HepG2 (cell line): ENCODE data around the gene SLC25A44. TPM values are rescaled to one million over a fixed set of nuclear protein-coding genes. Genes with fewer than 3 reads are reported as not detected.

Experiments used
- ATAC-seq: fragments of 200-7000 bp; cut with Tn5 transposase; 3 replicates; pipeline ENCODE4 v1.9.1; 2020; ENCODE audit warnings: mild to moderate bottlenecking, moderate library complexity
- BruUV-seq: library from RNA; stranded (reverse); fragments of 400-500 nt; replicated peaks from 2 replicates; lab custom pipeline; 2021; lab: Mats Ljungman, UMichigan
- CTCF ChIA-PET: fragments of 300-600 bp; formaldehyde crosslinking; extraction: SDS; loops from one replicate; lab custom pipeline; 2021; ENCODE audit warnings: low total read pairs, inconsistent platforms, low intra/inter-chr PET ratio; lab: Yijun Ruan, JAX
- POLR2A ChIA-PET: fragments of 350-600 bp; sonication (Branson Sonifier 250); formaldehyde crosslinking; loops from one replicate; lab custom pipeline; 2020; ENCODE audit warnings: antibody characterized with exemption, inconsistent platforms; lab: Yijun Ruan, JAX
- DNase-seq: peaks from one replicate; pipeline ENCODE4 v3.0.0-alpha.2; 2015; ENCODE audit warnings: low spot score
- FAIRE-seq: peaks from 3 replicates; lab custom pipeline; 2011; peaks lifted over from hg19 to GRCh38; lab: Jason Lieb, UNC
- H2AFZ ChIP-seq: one replicate; pipeline ENCODE4 v1.6.1; 2011; ENCODE audit warnings: low read length, inconsistent platforms
- H3K27ac ChIP-seq: fragments of 300-600 bp; 3 replicates; pipeline ENCODE4 v1.8.0; 2011; ENCODE audit warnings: mixed run types, mild to moderate bottlenecking, mixed read lengths, low read length, inconsistent platforms; ENCODE audit not compliant: insufficient read depth; ENCODE audit errors: extremely low read length
- H3K27me3 ChIP-seq, 2 experiments: fragments of 200-600 bp in 1 of 2; 2 replicates in 1 of 2; 3 replicates in 1 of 2; pipeline versions ENCODE4 v1.6.0 to v1.8.0; 2011; ENCODE audit warnings: low read length in 2 of 2, mild to moderate bottlenecking in 2 of 2, moderate library complexity in 2 of 2, inconsistent platforms in 1 of 2; ENCODE audit not compliant: insufficient read depth in 2 of 2, control insufficient read depth in 1 of 2
- H3K36me3 ChIP-seq, 2 experiments: fragments of 200-600 bp in 1 of 2; replicated peaks in 1 of 2; 2 replicates in 1 of 2; 3 replicates in 1 of 2; pipeline versions ENCODE4 v1.5.1 to v1.8.0; 2011; ENCODE audit warnings: low read length in 2 of 2, inconsistent platforms in 1 of 2; ENCODE audit not compliant: insufficient read depth in 2 of 2, control insufficient read depth in 1 of 2
- H3K4me1 ChIP-seq: 2 replicates; pipeline ENCODE4 v1.5.1; 2012; ENCODE audit warnings: low read length, inconsistent platforms; ENCODE audit not compliant: insufficient read depth
- H3K4me2 ChIP-seq: 2 replicates; pipeline ENCODE4 v1.6.0; 2011; ENCODE audit warnings: low read depth, low read length, inconsistent platforms
- H3K4me3 ChIP-seq, 3 experiments: fragments of 200-600 bp in 1 of 3; sonication (generic), shearing (Covaris generic) in 1 of 3; replicated peaks in 1 of 3; 2 replicates each; pipeline ENCODE4 v1.5.1; 2011 to 2016; ENCODE audit warnings: low read length in 3 of 3, inconsistent platforms in 2 of 3, low read depth in 2 of 3, mild to moderate bottlenecking in 2 of 3, control low read depth in 1 of 3, mixed read lengths in 1 of 3; ENCODE audit not compliant: insufficient read depth in 1 of 3
- H3K79me2 ChIP-seq: one replicate; pipeline ENCODE4 v1.6.1; 2011; ENCODE audit warnings: low read length, inconsistent platforms; ENCODE audit not compliant: insufficient read depth
- H3K9ac ChIP-seq: 2 replicates; pipeline ENCODE4 v1.6.0; 2011; ENCODE audit warnings: mild to moderate bottlenecking, low read depth, low read length, inconsistent platforms; ENCODE audit not compliant: insufficient read depth
- H3K9me3 ChIP-seq: 2 replicates; pipeline ENCODE4 v1.5.1; 2012; ENCODE audit warnings: mild to moderate bottlenecking, low read length
- H4K20me1 ChIP-seq: 2 replicates; pipeline ENCODE4 v1.6.0; 2011; ENCODE audit warnings: inconsistent platforms, mild to moderate bottlenecking, low read length, moderate library complexity; ENCODE audit not compliant: insufficient read depth
- AFF4 ChIP-seq: sonication (generic); formaldehyde crosslinking; IDR thresholded peaks from 2 replicates; pipeline ENCODE4 v1.4.0; 2020; ENCODE audit warnings: missing genetic modification reagents
- DMAP1 ChIP-seq: IDR thresholded peaks from 2 replicates; pipeline ENCODE4 v1.6.1; 2016
- ETV6 ChIP-seq: sonication (generic); formaldehyde crosslinking; conservative IDR thresholded peaks from 2 replicates; pipeline ENCODE4 v1.4.0; 2020; ENCODE audit warnings: missing genetic modification reagents
- GATAD1 ChIP-seq: IDR thresholded peaks from 2 replicates; pipeline ENCODE4 v1.6.1; 2016; ENCODE audit warnings: missing genetic modification reagents, missing compliant biosample characterization
- MATR3 ChIP-seq: sonication (generic); formaldehyde crosslinking; IDR thresholded peaks from 2 replicates; pipeline ENCODE4 v1.4.0; 2020; ENCODE audit warnings: missing genetic modification reagents
- MTA1 ChIP-seq: sonication (generic); formaldehyde crosslinking; IDR thresholded peaks from 2 replicates; pipeline ENCODE4 v1.4.0; 2020; ENCODE audit warnings: missing genetic modification reagents, mild to moderate bottlenecking, borderline replicate concordance
- RFX5 ChIP-seq: IDR thresholded peaks from 2 replicates; pipeline ENCODE4 v1.6.1; 2011; ENCODE audit warnings: low read depth, low read length, improper control_type of control experiment
- SMAD1 ChIP-seq: sonication (generic); formaldehyde crosslinking; IDR thresholded peaks from 2 replicates; pipeline ENCODE4 v1.4.0; 2020; ENCODE audit warnings: missing genetic modification reagents, low read depth, mild to moderate bottlenecking, borderline replicate concordance
- SOX5 ChIP-seq: IDR thresholded peaks from 2 replicates; pipeline ENCODE4 v1.6.1; 2016; ENCODE audit warnings: borderline replicate concordance
- THAP11 ChIP-seq: IDR thresholded peaks from 2 replicates; pipeline ENCODE4 v1.6.1; 2016; ENCODE audit warnings: missing biosample characterization, missing genetic modification reagents
- ZNF350 ChIP-seq: sonication (generic); formaldehyde crosslinking; IDR thresholded peaks from 2 replicates; pipeline ENCODE4 v1.4.0; 2020; ENCODE audit warnings: mild to moderate bottlenecking, low read depth, missing genetic modification reagents, borderline replicate concordance
- ZNF839 ChIP-seq: sonication (generic); formaldehyde crosslinking; IDR thresholded peaks from 2 replicates; pipeline ENCODE4 v1.4.0; 2020; ENCODE audit warnings: missing genetic modification reagents, mild to moderate bottlenecking, borderline replicate concordance
- ZSCAN29 ChIP-seq: sonication (generic); formaldehyde crosslinking; conservative IDR thresholded peaks from 2 replicates; pipeline ENCODE4 v1.4.0; 2020; ENCODE audit warnings: mild to moderate bottlenecking, missing genetic modification reagents
- WGBS: methylation state at CpG from one replicate; pipeline ENCODE4 v1.1.6; 2017; ENCODE audit warnings: low lambda C conversion rate; 5-methylcytosine and 5-hydroxymethylcytosine counted together
- in situ Hi-C: cut with HindIII; loops from 2 replicates; pipeline ENCODE4 v1.10.0; 2017; ENCODE audit warnings: low pct_unique_long_range_greater_than_20kb; ENCODE audit not compliant: extremely low pct_ligation_motif_present
- intact Hi-C: fragments of 100-400 bp; cut with micrococcal nuclease; formaldehyde crosslinking; loops from one replicate; pipeline ENCODE4 v1.10.0; 2022; ENCODE audit not compliant: unreplicated experiment
- polyA plus RNA-seq, 8 experiments: library from polyadenylated mRNA; depleted of rRNA in 3 of 8; stranded (reverse) in 7 of 8; unstranded in 1 of 8; fragments of >200 nt; fragmentation: Illumina TruSeq in 4 of 8; extraction: Trizol in 4 of 8; gene quantifications; 2 replicates each; pipeline versions ENCODE4 v1.2.1 to v1.2.3, GENCODE V29; 2011 to 2016; ENCODE audit warnings: low read depth in 4 of 8, missing spikeins in 1 of 8, mixed read lengths in 1 of 8; ENCODE audit not compliant: insufficient read depth in 1 of 8
- total RNA-seq, 5 experiments: library from RNA; depleted of rRNA; stranded (reverse); fragments of >200 nt; fragmentation: Illumina TruSeq; extraction: Trizol; gene quantifications; 2 replicates each; pipeline ENCODE4 v1.2.3, GENCODE V29; 2016; ENCODE audit warnings: low read depth in 1 of 5
- TF ChIP-seq, protein P1 (sequence below): sonication (generic); formaldehyde crosslinking; IDR thresholded peaks from 2 replicates; pipeline ENCODE4 v1.4.0; 2020; ENCODE audit warnings: mild to moderate bottlenecking, missing genetic modification reagents
- TF ChIP-seq, protein P2 (sequence below): IDR thresholded peaks from 2 replicates; pipeline ENCODE4 v1.6.1; 2016; ENCODE audit warnings: missing genetic modification reagents, missing compliant biosample characterization
- TF ChIP-seq, protein P3 (sequence below): sonication (generic); formaldehyde crosslinking; IDR thresholded peaks from 2 replicates; pipeline ENCODE4 v1.4.0; 2020; ENCODE audit warnings: mild to moderate bottlenecking, low read depth, missing genetic modification reagents
- TF ChIP-seq, protein P4 (sequence below): sonication (generic); formaldehyde crosslinking; IDR thresholded peaks from 2 replicates; pipeline ENCODE4 v1.8.1; 2022; ENCODE audit warnings: low read depth, mild to moderate bottlenecking, missing genetic modification reagents

Gene SLC25A44
- total and polyA plus RNA-seq, 2 of the 13 experiments (the other 11 are each of a cell fraction or from before 2014, with no cell fraction given) = 10.7 to 13.4 TPM

DNA sequence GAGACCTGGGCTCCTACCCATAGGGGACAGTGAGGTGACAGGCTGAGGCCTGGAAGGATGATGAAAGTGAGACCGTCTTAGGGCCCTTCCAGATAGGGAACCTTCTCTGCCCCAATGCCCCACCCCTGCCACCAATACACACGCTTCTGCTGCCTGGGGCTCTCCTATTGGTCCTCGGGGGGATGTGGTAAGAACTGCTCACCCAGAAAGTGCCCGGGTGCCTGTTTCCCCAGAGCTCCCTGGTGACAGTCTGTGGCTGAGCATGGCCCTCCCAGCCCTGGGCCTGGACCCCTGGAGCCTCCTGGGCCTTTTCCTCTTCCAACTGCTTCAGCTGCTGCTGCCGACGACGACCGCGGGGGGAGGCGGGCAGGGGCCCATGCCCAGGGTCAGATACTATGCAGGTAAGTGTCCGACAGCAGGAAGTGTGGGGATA, 39.6 kb upstream of the SLC25A44 start:
- Histone ChIP-seq H3K4me2 (peak overlapping the region; percentile 46; the same call in 1 of the 2 replicates), H3K27me3 (peaks cover 0 to 29% of the 10 kb centered on the region in 2 experiments; a peak in 3 of 5 replicates), H3K4me1 (peaks cover 48% of the 10 kb centered on the region), H3K9me3 (no peaks in the 10 kb centered on the region), H3K27ac (no peak overlapping the region), H3K36me3 (no peaks in the 10 kb centered on the region), H3K9ac (no peak overlapping the region), H3K4me3 (peak overlapping the region in 1 of 3 experiments; percentile 8; a peak in 1 of 6 replicates), H3K79me2 (no peaks in the 10 kb centered on the region), H2AFZ (peak overlapping the region; percentile 69), H4K20me1 (no peaks in the 10 kb centered on the region)
- no peak for FAIRE-seq
- WGBS = 31% methylated on average over 8 of the region's 11 CpGs
- ChIA-PET CTCF (no interaction called here), POLR2A (interaction anchor here (2.5 kb wide), 1 partner anchor 59 kb away, joined by 9 read pairs; the partner anchor contains the start of gene PMF1)
- in situ Hi-C loops = no loop called here
- no peak for DNase-seq
- intact Hi-C loops = no loop called here
- BruUV-seq = no TSS peak
- ATAC-seq = peak; percentile 9; the same call in 1 of the 3 replicates
- TF ChIP-seq SMAD1 (CRISPR knock-in tag) (no peak), THAP11 (CRISPR knock-in tag) (no peak), GATAD1 (CRISPR knock-in tag) (no peak), MATR3 (no peak), AFF4 (CRISPR knock-in tag) (no peak), ZSCAN29 (CRISPR knock-in tag) (no peak), MTA1 (CRISPR knock-in tag) (no peak), ZNF350 (CRISPR knock-in tag) (no peak), DMAP1 (CRISPR knock-in tag) (no peak), RFX5 (no peak), ETV6 (CRISPR knock-in tag) (no peak), SOX5 (CRISPR knock-in tag) (no peak), ZNF839 (CRISPR knock-in tag) (no peak)
- TF ChIP-seq, protein P1, sequence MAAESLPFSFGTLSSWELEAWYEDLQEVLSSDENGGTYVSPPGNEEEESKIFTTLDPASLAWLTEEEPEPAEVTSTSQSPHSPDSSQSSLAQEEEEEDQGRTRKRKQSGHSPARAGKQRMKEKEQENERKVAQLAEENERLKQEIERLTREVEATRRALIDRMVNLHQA (CRISPR knock-in tag) = no peak
- TF ChIP-seq, protein P2, sequence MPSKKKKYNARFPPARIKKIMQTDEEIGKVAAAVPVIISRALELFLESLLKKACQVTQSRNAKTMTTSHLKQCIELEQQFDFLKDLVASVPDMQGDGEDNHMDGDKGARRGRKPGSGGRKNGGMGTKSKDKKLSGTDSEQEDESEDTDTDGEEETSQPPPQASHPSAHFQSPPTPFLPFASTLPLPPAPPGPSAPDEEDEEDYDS (CRISPR knock-in tag) = no peak
- TF ChIP-seq, protein P3, sequence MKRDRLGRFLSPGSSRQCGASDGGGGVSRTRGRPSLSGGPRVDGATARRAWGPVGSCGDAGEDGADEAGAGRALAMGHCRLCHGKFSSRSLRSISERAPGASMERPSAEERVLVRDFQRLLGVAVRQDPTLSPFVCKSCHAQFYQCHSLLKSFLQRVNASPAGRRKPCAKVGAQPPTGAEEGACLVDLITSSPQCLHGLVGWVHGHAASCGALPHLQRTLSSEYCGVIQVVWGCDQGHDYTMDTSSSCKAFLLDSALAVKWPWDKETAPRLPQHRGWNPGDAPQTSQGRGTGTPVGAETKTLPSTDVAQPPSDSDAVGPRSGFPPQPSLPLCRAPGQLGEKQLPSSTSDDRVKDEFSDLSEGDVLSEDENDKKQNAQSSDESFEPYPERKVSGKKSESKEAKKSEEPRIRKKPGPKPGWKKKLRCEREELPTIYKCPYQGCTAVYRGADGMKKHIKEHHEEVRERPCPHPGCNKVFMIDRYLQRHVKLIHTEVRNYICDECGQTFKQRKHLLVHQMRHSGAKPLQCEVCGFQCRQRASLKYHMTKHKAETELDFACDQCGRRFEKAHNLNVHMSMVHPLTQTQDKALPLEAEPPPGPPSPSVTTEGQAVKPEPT (CRISPR knock-in tag) = no peak
- TF ChIP-seq, protein P4, sequence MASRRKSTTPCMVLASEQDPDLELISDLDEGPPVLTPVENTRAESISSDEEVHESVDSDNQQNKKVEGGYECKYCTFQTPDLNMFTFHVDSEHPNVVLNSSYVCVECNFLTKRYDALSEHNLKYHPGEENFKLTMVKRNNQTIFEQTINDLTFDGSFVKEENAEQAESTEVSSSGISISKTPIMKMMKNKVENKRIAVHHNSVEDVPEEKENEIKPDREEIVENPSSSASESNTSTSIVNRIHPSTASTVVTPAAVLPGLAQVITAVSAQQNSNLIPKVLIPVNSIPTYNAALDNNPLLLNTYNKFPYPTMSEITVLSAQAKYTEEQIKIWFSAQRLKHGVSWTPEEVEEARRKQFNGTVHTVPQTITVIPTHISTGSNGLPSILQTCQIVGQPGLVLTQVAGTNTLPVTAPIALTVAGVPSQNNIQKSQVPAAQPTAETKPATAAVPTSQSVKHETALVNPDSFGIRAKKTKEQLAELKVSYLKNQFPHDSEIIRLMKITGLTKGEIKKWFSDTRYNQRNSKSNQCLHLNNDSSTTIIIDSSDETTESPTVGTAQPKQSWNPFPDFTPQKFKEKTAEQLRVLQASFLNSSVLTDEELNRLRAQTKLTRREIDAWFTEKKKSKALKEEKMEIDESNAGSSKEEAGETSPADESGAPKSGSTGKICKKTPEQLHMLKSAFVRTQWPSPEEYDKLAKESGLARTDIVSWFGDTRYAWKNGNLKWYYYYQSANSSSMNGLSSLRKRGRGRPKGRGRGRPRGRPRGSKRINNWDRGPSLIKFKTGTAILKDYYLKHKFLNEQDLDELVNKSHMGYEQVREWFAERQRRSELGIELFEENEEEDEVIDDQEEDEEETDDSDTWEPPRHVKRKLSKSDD (CRISPR knock-in tag) = no peak
